Breast epithelium (tissue), 4 donors: ENCODE data around the gene SPRING1. TPM values are rescaled to one million over a fixed set of nuclear protein-coding genes. Genes with fewer than 3 reads are reported as not detected.

Experiments used
- DNase-seq, 2 donors: peaks; one replicate each; pipeline ENCODE4 v3.0.0-alpha.2; 2019; ENCODE audit warnings: low spot score in 2 of 2
- H3K27ac ChIP-seq, 2 donors: fragments of 200-600 bp; sonication (generic) in 1 of 2; one replicate each; pipeline ENCODE4 v1.5.1; 2016 to 2019; ENCODE audit warnings: mild to moderate bottlenecking in 1 of 2
- H3K27me3 ChIP-seq, 2 donors: fragments of 200-600 bp; sonication (generic) in 1 of 2; one replicate each; pipeline versions ENCODE4 v1.5.1 to v1.6.0; 2017 to 2019; ENCODE audit warnings: control low read depth in 1 of 2, mild to moderate bottlenecking in 1 of 2
- H3K36me3 ChIP-seq: fragments of 200-600 bp; one replicate; pipeline ENCODE4 v1.5.1; 2019
- H3K4me1 ChIP-seq, 2 donors: fragments of 200-600 bp; sonication (generic); one replicate each; pipeline ENCODE4 v1.5.1; 2016 to 2019; ENCODE audit warnings: control low read depth in 1 of 2
- H3K4me3 ChIP-seq, 3 donors: fragments of 200-600 bp; sonication (generic); 1 replicate in 2 of 3; 2 replicates in 1 of 3; pipeline ENCODE4 v1.5.1; 2016 to 2019; ENCODE audit warnings: mild to moderate bottlenecking in 3 of 3, moderate library complexity in 2 of 3
- H3K9me3 ChIP-seq, 2 donors: fragments of 200-600 bp; sonication (generic) in 1 of 2; one replicate each; pipeline ENCODE4 v1.5.1; 2016 to 2019; ENCODE audit warnings: control low read depth in 1 of 2
- POLR2A ChIP-seq: fragments of 450-650 bp; IDR thresholded peaks from one replicate; pipeline ENCODE4 v1.6.1; 2016; ENCODE audit warnings: antibody characterized with exemption, mild to moderate bottlenecking, moderate library complexity
- POLR2AphosphoS5 ChIP-seq, 3 donors: sonication (generic); formaldehyde crosslinking; IDR thresholded peaks; one replicate each; pipeline ENCODE4 v1.6.1; 2017; ENCODE audit warnings: antibody characterized with exemption in 3 of 3
- intact Hi-C: fragments of 100-400 bp; cut with DNase I; formaldehyde crosslinking; loops from one replicate; pipeline ENCODE4 v1.15.1; 2023; ENCODE audit warnings: low total_unique reads
- total RNA-seq, 3 donors: library from RNA; depleted of rRNA; stranded (reverse); fragments of >200 nt; gene quantifications; one replicate each; pipeline ENCODE4 v1.1.0, GENCODE V29; 2016
- TF ChIP-seq, protein P1 (sequence below), 3 donors: fragments of 450-650 bp; IDR thresholded peaks; one replicate each; pipeline ENCODE4 v1.5.1; 2016 to 2017; ENCODE audit warnings: antibody characterized with exemption in 3 of 3, mild to moderate bottlenecking in 3 of 3, moderate library complexity in 3 of 3

SPRING1 gene
- total RNA-seq, 3 donors from 2014 or later, result 13.8 to 18.4 (median 15.7) TPM

DNA sequence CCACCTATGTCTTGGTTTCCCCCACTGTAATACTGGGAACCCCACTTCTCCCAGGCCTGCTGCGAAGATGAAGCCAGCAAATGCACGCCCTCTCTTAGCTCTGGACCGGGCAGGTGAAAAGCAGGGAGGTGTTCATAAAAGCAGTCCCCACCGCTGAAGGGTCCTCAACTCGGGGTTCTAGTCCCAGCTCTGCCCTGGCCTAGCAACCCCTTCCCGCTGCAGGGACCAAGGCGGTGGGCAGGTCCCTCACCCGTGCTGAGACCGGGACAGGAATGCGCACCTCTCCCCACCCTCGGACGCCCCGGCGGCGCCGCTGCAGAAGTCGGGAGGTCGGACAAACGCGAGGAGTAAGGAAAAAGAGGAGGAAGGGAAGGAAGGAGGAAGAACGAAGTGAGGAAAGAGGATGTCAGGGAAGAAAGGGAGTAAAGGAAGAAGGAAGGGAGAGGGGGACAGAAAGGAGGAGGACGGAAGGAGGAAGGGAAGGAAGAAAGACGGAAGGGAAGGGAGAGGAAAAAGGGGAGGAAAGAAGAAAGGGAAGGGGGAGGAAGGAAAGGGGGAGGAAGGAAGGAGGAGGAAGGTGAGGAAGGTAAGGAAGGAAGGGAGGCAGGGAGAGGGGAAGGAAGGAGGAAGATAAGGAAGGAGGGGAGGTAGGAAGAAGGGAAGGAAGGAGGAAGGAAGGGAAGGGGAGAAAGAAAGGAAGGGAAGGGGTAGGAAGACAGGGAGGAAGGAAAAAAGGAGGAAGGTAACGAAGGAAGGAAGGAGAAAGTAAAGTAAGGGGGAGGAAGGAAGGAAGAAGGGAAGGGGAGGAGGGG, 701 bp downstream of the SPRING1 start:
- no peaks in the 10 kb centered on the region for H3K27me3 ChIP-seq
- no peaks in the 10 kb centered on the region for H3K36me3 ChIP-seq
- intact Hi-C loops, result no loop called here
- TF ChIP-seq, protein P1, sequence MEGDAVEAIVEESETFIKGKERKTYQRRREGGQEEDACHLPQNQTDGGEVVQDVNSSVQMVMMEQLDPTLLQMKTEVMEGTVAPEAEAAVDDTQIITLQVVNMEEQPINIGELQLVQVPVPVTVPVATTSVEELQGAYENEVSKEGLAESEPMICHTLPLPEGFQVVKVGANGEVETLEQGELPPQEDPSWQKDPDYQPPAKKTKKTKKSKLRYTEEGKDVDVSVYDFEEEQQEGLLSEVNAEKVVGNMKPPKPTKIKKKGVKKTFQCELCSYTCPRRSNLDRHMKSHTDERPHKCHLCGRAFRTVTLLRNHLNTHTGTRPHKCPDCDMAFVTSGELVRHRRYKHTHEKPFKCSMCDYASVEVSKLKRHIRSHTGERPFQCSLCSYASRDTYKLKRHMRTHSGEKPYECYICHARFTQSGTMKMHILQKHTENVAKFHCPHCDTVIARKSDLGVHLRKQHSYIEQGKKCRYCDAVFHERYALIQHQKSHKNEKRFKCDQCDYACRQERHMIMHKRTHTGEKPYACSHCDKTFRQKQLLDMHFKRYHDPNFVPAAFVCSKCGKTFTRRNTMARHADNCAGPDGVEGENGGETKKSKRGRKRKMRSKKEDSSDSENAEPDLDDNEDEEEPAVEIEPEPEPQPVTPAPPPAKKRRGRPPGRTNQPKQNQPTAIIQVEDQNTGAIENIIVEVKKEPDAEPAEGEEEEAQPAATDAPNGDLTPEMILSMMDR (IDR thresholded peaks at IDR 0.05), result no peak
- no peak for TF ChIP-seq POLR2AphosphoS5 (IDR thresholded peaks at IDR 0.05)
- TF ChIP-seq POLR2A, result no peak
- H3K4me1 ChIP-seq, result no peaks in the 10 kb centered on the region
- no peaks in the 10 kb centered on the region for H3K9me3 ChIP-seq
- DNase-seq, result no peak
- peak overlapping the region; percentile 82 to 86 for H3K27ac ChIP-seq
- H3K4me3 ChIP-seq, result peak overlapping the region; percentile 81 to 92 (median 86)

DNA sequence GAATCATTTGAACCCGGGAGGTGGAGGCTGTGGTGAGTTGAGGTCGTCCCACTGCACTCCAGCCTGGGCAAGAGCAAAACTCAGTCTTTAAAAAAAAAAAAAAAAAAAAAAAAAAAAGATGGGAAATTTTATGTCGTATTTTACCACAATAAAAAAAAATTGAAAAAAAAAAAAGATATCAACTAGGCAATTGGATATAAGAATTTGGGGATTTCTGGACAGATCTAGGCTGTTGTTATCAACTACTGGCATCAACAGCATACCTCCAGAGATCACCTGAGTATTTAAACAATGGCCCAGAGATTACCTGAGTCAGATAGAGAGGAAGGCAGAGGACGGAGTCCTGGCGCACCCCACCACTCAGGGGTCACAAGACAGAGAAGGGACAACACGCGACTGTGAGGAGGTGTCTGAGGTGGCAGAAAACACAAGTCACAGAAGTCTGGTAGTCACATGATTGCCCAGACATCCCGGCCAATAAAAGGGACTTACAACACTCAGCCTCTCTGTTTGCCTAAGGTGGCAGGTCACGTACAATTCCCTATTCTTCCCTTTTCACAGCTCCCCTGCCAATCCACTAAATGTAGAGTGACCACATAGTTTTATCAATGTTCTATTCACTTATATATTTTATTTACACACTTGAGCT, 1.8 kb downstream of the SPRING1 start:
- TF ChIP-seq POLR2AphosphoS5 (IDR thresholded peaks at IDR 0.05) (no peak), POLR2A (no peak)
- TF ChIP-seq, protein P1 (IDR thresholded peaks at IDR 0.05), result no peak
- Histone ChIP-seq H3K27me3 (no peaks in the 10 kb centered on the region), H3K4me1 (no peaks in the 10 kb centered on the region), H3K27ac (no peak overlapping the region), H3K36me3 (no peaks in the 10 kb centered on the region), H3K4me3 (peak overlapping the region; percentile 81 to 92 (median 86)), H3K9me3 (no peaks in the 10 kb centered on the region)
- DNase-seq, result no peak
- intact Hi-C loops, result no loop called here

DNA sequence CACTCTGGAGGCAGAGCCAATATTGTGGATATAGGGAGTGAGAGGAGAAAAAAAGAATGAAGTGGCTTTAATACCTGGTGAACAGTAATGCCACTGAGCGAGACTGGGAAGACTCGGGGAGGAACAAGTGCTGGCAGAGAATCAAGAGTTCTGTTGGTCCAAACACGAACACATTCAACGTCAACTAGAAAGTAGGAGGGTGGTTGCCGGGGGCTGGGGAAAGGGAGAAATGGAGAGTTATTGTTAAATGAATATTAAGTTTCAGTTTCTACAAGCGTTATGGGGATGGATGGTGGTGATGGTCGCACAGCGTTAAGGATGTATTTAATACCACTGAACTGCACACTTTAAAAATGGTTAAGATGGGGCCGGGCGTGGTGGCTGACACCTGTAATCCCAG, 2.8 kb downstream of the SPRING1 start:
- H3K9me3 ChIP-seq, result no peaks in the 10 kb centered on the region
- intact Hi-C loops, result no loop called here
- H3K4me3 ChIP-seq, result no peak overlapping the region
- peak overlapping the region in 1 of 2 donors; percentile 8 for H3K27ac ChIP-seq
- TF ChIP-seq POLR2A, result no peak
- H3K36me3 ChIP-seq, result no peaks in the 10 kb centered on the region
- no peaks in the 10 kb centered on the region for H3K4me1 ChIP-seq
- DNase-seq, result no peak
- no peaks in the 10 kb centered on the region for H3K27me3 ChIP-seq

DNA sequence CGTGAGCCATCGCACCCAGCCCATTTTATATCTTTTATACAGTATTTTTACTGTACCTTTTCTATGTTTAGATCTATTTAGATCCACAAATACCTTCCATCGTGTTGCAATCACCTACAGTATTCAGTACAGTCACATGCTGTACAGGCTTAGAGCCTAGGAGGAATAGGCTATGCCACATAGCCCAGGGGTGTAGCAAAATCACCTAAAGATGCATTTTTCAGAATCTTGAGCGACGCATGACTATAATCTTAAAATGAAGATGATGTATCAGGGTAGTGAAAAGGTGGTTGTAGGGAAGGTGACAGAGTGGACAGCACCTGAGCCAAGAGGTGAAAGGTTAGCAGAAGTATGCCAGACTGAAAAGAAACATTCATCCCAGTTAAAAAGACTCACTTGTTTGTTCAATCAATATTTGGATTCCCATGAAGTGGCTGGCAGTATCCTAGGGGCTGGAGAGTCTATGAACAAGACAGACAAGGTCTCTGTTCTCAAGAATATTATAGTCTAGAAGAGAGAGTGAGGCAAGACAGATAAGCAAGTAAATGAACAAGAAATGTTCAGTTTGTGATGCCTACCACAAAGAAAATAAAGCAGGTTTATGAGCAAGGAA, 3.6 kb downstream of the SPRING1 start:
- Histone ChIP-seq H3K36me3 (no peaks in the 10 kb centered on the region), H3K27me3 (no peaks in the 10 kb centered on the region), H3K9me3 (no peaks in the 10 kb centered on the region), H3K4me3 (no peak overlapping the region), H3K27ac (no peak overlapping the region), H3K4me1 (no peaks in the 10 kb centered on the region)
- intact Hi-C loops, result no loop called here
- TF ChIP-seq POLR2A (no peak), POLR2AphosphoS5 (IDR thresholded peaks at IDR 0.05) (no peak)
- TF ChIP-seq, protein P1 (IDR thresholded peaks at IDR 0.05), result no peak
- DNase-seq, result no peak

DNA sequence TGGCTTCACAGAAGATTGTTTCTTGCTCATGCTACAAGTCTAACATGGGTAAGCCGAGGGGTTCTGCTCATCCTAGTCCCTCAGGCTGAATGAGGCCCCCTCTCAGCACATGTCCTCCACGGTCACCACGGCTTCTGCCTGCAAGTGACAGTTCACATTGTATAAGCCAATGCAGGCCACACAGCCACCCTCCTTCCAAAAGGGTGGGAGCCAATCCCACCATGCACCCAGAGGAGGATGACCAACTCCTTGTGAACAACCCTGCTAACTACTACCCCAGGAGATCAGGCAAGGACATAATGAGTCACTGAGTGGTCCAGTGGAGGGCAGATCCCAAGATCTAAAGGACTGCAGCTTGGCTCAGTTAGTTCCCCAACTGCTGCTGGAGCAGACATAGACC, 6.1 kb downstream of the SPRING1 start:
- Histone ChIP-seq H3K4me3 (no peak overlapping the region), H3K27ac (no peak overlapping the region), H3K36me3 (no peaks in the 10 kb centered on the region), H3K9me3 (no peaks in the 10 kb centered on the region), H3K27me3 (no peaks in the 10 kb centered on the region), H3K4me1 (no peaks in the 10 kb centered on the region)
- intact Hi-C loops, result no loop called here
- DNase-seq, result no peak
- TF ChIP-seq POLR2AphosphoS5 (IDR thresholded peaks at IDR 0.05) (no peak), POLR2A (no peak)
- TF ChIP-seq, protein P1 (IDR thresholded peaks at IDR 0.05), result no peak
